C4-2B (cell line): ENCODE measurements around the gene NPFF.

Experiments
- H3K27ac ChIP-seq: fragments of 450-650 bp; 2 replicates; pipeline ENCODE4 v1.5.1; 2017
- CTCF ChIP-seq: fragments of 450-650 bp; conservative IDR thresholded peaks from 2 replicates; pipeline ENCODE4 v1.5.1; 2017; ENCODE audit warnings: mild to moderate bottlenecking
- ZFX ChIP-seq: fragments of 450-650 bp; IDR thresholded peaks from 2 replicates; pipeline ENCODE4 v1.6.1; 2017

Gene NPFF

GRCh38 chr12:53467082-53467481 lies 40.2 kb downstream of the NPFF start:
- H3K27ac ChIP-seq: no peak overlapping the region
- TF ChIP-seq CTCF (no peak), ZFX (no peak)

- TF ChIP-seq CTCF: no peak
- TF ChIP-seq ZFX: no peak
- no peak overlapping the region for H3K27ac ChIP-seq
Measured at GRCh38 chr12:53466640-53467039, 40.6 kb downstream of the NPFF start.

- no peak for TF ChIP-seq CTCF
- no peak for TF ChIP-seq ZFX
- no peak overlapping the region for H3K27ac ChIP-seq
Measured at GRCh38 chr12:53465679-53466078, 41.6 kb downstream of the NPFF start.

- no peak overlapping the region for H3K27ac ChIP-seq
- TF ChIP-seq CTCF (no peak), ZFX (no peak)
Measured at GRCh38 chr12:53464685-53465418, 42.4 kb downstream of the NPFF start.

GRCh38 chr12:53463802-53464560 lies 43.3 kb downstream of the NPFF start:
- H3K27ac ChIP-seq: no peak overlapping the region
- TF ChIP-seq ZFX (no peak), CTCF (no peak)

- no peak overlapping the region for H3K27ac ChIP-seq
- TF ChIP-seq ZFX: no peak
- TF ChIP-seq CTCF: no peak
Measured at GRCh38 chr12:53462935-53463334, 44.3 kb downstream of the NPFF start.

- no peak overlapping the region for H3K27ac ChIP-seq
- TF ChIP-seq CTCF: no peak
- TF ChIP-seq ZFX: no peak
Measured at GRCh38 chr12:53461591-53461990, 45.7 kb downstream of the NPFF start.
